ENCODE data around the gene FAM53C.

DNA sequence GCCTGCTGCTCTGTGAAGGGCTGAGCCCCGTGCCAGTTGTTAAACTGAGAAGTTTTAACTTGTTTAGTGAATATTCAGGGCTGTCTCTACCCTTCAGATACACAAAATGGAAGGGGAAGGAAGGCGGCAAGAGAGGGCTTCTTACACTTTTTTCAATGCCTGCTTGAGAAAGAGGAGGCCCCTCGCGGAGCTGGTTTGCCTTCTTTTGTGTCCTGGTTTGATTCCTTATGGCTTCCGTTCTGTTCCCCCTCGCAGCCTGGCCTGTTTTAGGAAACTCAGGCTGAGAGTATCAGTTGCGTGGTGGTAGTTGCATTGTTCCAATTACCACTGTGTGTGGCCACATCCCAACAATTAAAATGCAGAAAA is 1.0 kb downstream of the FAM53C start:
- TF ChIP-seq TAF1 (IDR thresholded peaks at IDR 0.05; ENCODE audit: borderline replicate concordance, low read depth, low read length) (no peak), POLR2A (IDR thresholded peaks at IDR 0.05; ENCODE audit: low read depth, low read length) (no peak), POLR2AphosphoS5 (IDR thresholded peaks at IDR 0.05; ENCODE audit: low read depth, low read length) (no peak)
